NCI-H2107 treated with DMSO at 0.1 percent for 48 hours (cell line): ENCODE measurements around the gene CD9.

ENCODE experiments used
- DNase-seq: peaks from one replicate; lab custom pipeline; 2025; ENCODE audit not compliant: unreplicated experiment; lab: John Stamatoyannopoulos, UW

The CD9 gene

GRCh38 chr12:6273205-6273540, 73.0 kb downstream of the CD9 start:
- DNase-seq, result no peak

GRCh38 chr12:6273541-6274230, 73.5 kb downstream of the CD9 start:
- no peak for DNase-seq

- no peak for DNase-seq
These were observed 74.3 kb downstream of the CD9 start for GRCh38 chr12:6274231-6275221.

GRCh38 chr12:6275928-6276887, 76.0 kb downstream of the CD9 start:
- DNase-seq, result no peak

- no peak for DNase-seq
These were observed 76.9 kb downstream of the CD9 start for GRCh38 chr12:6276956-6277620.

- no peak for DNase-seq
These were observed 77.8 kb downstream of the CD9 start for GRCh38 chr12:6277982-6278438.

- peak; percentile 41 for DNase-seq
These were observed 78.4 kb downstream of the CD9 start for GRCh38 chr12:6278439-6279255.

GRCh38 chr12:6279256-6279628, 79.0 kb downstream of the CD9 start:
- DNase-seq, result no peak

GRCh38 chr12:6279631-6280030, 79.4 kb downstream of the CD9 start:
- DNase-seq, result no peak

GRCh38 chr12:6280053-6280469, 79.9 kb downstream of the CD9 start:
- DNase-seq, result no peak

- DNase-seq, result no peak
These were observed 80.5 kb downstream of the CD9 start for GRCh38 chr12:6280672-6281071.

- DNase-seq, result no peak
These were observed 81.0 kb downstream of the CD9 start for GRCh38 chr12:6281081-6281809.

- no peak for DNase-seq
These were observed 82.2 kb downstream of the CD9 start for GRCh38 chr12:6282453-6282840.

- DNase-seq, result no peak
These were observed 84.1 kb downstream of the CD9 start for GRCh38 chr12:6284273-6284672.

GRCh38 chr12:6285063-6285477, 84.9 kb downstream of the CD9 start:
- peak; percentile 80 for DNase-seq

GRCh38 chr12:6285532-6286306, 85.5 kb downstream of the CD9 start:
- no peak for DNase-seq
